Activated B cell treated with CpG ODN at 0.5 μM for 24 hours (primary cell): ENCODE results near the gene CCP110. TPM values are rescaled to one million over a fixed set of nuclear protein-coding genes. Genes with fewer than 3 reads are reported as not detected.

Experiments
- ATAC-seq: fragments of 200-7000 bp; cut with Tn5 transposase; one replicate; pipeline ENCODE4 v1.10.0; 2021; ENCODE audit warnings: low read depth, mild to moderate bottlenecking, moderate library complexity
- CTCF ChIA-PET: fragments of 350-600 bp; sonication (Branson Sonifier 250); formaldehyde crosslinking; loops from one replicate; lab custom pipeline; 2021; ENCODE audit warnings: antibody characterized with exemption; lab: Charles Lee
- POLR2A ChIA-PET: fragments of 350-600 bp; sonication (Branson Sonifier 250); formaldehyde crosslinking; loops from one replicate; lab custom pipeline; 2021; ENCODE audit warnings: antibody characterized with exemption; lab: Charles Lee
- DNase-seq: peaks from one replicate; pipeline ENCODE4 v3.0.0; 2022
- H3K27ac Mint-ChIP-seq: one replicate; pipeline ENCODE4 v1.8.0; 2020; ENCODE audit warnings: mixed read lengths
- H3K27me3 Mint-ChIP-seq: one replicate; pipeline ENCODE4 v1.8.0; 2021; ENCODE audit warnings: mixed read lengths
- H3K36me3 Mint-ChIP-seq: one replicate; pipeline ENCODE4 v1.8.0; 2021; ENCODE audit warnings: low read depth, mixed read lengths
- H3K4me1 Mint-ChIP-seq: one replicate; pipeline ENCODE4 v1.8.0; 2021; ENCODE audit warnings: mixed read lengths
- H3K4me3 Mint-ChIP-seq: one replicate; pipeline ENCODE4 v1.8.0; 2020; ENCODE audit warnings: mild to moderate bottlenecking, mixed read lengths
- H3K9me3 Mint-ChIP-seq: one replicate; pipeline ENCODE4 v1.8.0; 2020; ENCODE audit warnings: mixed read lengths
- CTCF ChIP-seq: fragments of 200-600 bp; IDR thresholded peaks from one replicate; pipeline ENCODE4 v1.8.0; 2022; ENCODE audit warnings: antibody characterized with exemption, mild to moderate bottlenecking
- intact Hi-C: fragments of 100-400 bp; cut with micrococcal nuclease; formaldehyde crosslinking; loops from one replicate; pipeline ENCODE4 v1.15.1; 2024
- total RNA-seq: library from RNA; stranded (reverse); gene quantifications from 2 replicates; pipeline ENCODE4 v1.2.3, GENCODE V29; 2022

CCP110 gene
- total RNA-seq, 1 donor from 2014 or later, result 12.7 TPM

DNA sequence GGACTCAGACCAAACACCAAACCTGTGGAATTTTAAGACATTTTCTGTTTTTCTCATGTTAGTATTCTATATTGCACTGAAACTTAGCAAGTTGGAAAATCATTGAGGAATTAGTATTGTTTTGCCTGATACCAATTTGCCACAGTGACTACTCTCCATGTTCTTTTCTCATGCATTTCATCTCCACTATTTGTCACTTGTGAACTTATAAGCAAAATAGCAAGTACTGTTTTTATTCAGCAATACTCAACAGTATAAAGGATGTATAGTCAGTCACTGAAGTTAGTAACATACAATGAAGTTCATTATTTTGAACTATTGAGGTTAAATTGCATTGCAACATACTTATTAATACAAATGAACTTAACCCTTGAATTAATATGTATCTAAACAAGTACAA lies 25.9 kb downstream of the CCP110 start:
- Mint-ChIP-seq H3K4me3 (no peak overlapping the region), H3K9me3 (no peaks in the 10 kb centered on the region), H3K36me3 (peaks cover 17% of the 10 kb centered on the region), H3K27me3 (no peaks in the 10 kb centered on the region), H3K4me1 (peaks cover 4% of the 10 kb centered on the region), H3K27ac (no peak overlapping the region)
- intact Hi-C loops, result no loop called here
- no peak for TF ChIP-seq CTCF
- DNase-seq (no peak), ATAC-seq (no peak)
- ChIA-PET CTCF (interaction anchor here (0.9 to 1.5 kb wide), 3 partner anchors 19 to 47 kb away, joined by 3 read pairs; partner anchors contain the start of gene CCP110), POLR2A (no interaction called here)

GRCh38 chr16:19555186-19555937 lies 31.6 kb downstream of the CCP110 start, which contains the start of gene VPS35L:
VPS35L (plus strand) TSS chr16:19555703; CDS start chr16:19555730, 27 bp downstream.
- ChIA-PET CTCF (interaction anchor here (0.6 to 7.1 kb wide), 9 partner anchors 9 to 754 kb away, joined by 3 to 47 read pairs (median 5); partner anchors contain the start of genes ARL6IP1, GPRC5B, IQCK and KNOP1), POLR2A (interaction anchor here (0.6 to 3.2 kb wide), 17 partner anchors 8 to 1186 kb away, joined by 3 to 52 read pairs (median 5); partner anchors contain the start of genes ARL6IP1, CCP110, COQ7 and GDE1)
- H3K4me3 Mint-ChIP-seq, result peak within 1 kb of the TSS; percentile 95
- DNase-seq (peak; percentile 95), ATAC-seq (peak; percentile 94)
- H3K27me3 Mint-ChIP-seq, result no peaks in the 10 kb centered on the region
- intact Hi-C loops, result loop anchor here (1.0 kb wide), 1 partner anchor 488 kb away; the partner anchor contains the start of gene COQ7
- peaks cover 5% of the 10 kb centered on the region for H3K36me3 Mint-ChIP-seq
- no peak for TF ChIP-seq CTCF
- H3K9me3 Mint-ChIP-seq, result no peaks in the 10 kb centered on the region
- peaks cover 26% of the 10 kb centered on the region for H3K4me1 Mint-ChIP-seq
- H3K27ac Mint-ChIP-seq, result peak within 1 kb of the TSS; percentile 91

DNA sequence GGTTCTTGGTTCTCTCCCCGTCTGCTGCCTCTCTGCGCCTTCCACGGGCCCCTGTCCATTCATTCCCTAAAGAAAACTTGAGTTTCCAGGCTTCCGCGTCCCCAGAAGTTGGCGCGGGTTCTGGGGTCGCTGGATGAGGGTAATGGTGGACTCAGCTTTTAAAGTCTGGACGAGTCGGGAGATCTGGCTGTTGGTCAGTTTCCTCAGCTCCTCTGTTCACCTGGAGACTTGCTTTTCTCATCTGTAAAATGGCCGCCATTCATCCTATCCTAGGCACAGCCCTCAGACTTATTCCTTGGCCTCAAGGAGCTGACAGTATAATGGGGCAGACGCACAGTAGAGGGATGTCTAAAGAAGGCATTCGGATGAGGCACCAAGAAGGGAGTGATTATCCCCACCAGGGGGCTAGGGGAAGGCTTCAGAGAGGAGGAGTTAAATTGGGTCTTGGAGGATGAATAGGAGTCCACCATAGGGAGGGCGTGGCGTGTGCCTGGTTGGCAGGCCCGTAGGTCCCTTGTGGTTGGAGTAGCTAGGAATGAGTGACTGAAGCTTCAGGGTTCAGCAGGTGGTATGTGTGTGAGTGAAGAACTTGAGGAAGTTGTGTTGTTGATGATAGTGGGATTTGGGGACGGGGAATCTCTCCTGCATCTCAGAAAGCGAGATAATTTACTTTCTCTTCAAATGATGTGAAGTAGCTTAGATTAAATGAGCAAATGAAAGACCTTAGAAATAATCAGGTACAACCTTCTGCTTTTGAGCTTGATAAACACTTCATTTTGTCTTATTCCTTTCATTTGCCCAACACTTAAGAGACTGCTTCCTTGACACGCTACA lies 32.4 kb downstream of the CCP110 start:
- H3K27ac Mint-ChIP-seq, result peak overlapping the region; percentile 91
- intact Hi-C loops, result loop anchor here (1.0 to 2.0 kb wide), 2 partner anchors 163 to 489 kb away; partner anchors contain the start of genes COQ7, IQCK and KNOP1
- no peak for TF ChIP-seq CTCF
- no peak for ATAC-seq
- H3K4me3 Mint-ChIP-seq, result peak overlapping the region; percentile 95
- ChIA-PET POLR2A (interaction anchor here (0.6 to 3.2 kb wide), 13 partner anchors 8 to 1185 kb away, joined by 3 to 52 read pairs (median 7); partner anchors contain the start of genes ARL6IP1, CCP110, COQ7 and GDE1), CTCF (interaction anchor here (0.6 to 7.1 kb wide), 9 partner anchors 8 to 831 kb away, joined by 3 to 47 read pairs (median 5); partner anchors contain the start of genes GPRC5B, IQCK and KNOP1)
- peaks cover 26% of the 10 kb centered on the region for H3K4me1 Mint-ChIP-seq
- H3K9me3 Mint-ChIP-seq, result no peaks in the 10 kb centered on the region
- H3K36me3 Mint-ChIP-seq, result peaks cover 5% of the 10 kb centered on the region
- H3K27me3 Mint-ChIP-seq, result no peaks in the 10 kb centered on the region
- peak; percentile 19 for DNase-seq

DNA sequence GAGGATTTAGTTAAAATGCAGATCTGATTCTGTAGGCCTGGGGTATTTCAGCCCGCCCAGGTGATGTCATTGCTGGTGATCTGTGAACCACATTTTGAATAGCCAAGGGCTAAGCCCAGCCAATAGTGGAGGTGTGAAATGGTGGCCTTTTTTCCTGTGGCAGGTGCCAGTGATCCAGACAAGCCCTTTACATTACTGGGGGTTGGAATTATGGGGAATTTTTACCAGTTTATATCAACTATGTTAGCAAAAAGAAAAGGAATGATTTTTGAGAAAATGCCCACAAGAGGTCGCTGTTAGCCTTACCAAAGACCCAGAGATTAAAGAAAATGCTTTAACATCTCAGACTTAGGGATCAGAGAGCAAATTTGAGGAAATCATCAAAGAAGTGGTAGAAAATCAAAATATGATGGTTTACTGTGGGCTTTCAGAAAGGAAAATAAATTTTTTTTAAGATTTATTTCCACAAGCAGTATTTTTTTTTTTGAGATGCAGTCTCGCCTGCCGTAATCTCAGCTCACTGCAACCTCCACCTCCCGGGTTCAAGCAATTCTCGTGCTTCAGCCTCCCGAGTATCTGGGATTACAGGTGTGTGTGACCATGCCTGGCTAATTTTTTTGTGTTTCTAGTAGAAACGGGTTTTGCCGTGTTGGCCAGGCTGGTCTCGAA lies 35.6 kb downstream of the CCP110 start:
- H3K27me3 Mint-ChIP-seq, result no peaks in the 10 kb centered on the region
- H3K27ac Mint-ChIP-seq, result no peak overlapping the region
- H3K9me3 Mint-ChIP-seq, result peaks cover 4% of the 10 kb centered on the region
- TF ChIP-seq CTCF, result peak; percentile 44
- DNase-seq, result no peak
- ChIA-PET CTCF (interaction anchor here (0.9 to 7.1 kb wide), 4 partner anchors 14 to 327 kb away, joined by 3 to 47 read pairs (median 4); partner anchors contain the start of gene GPRC5B), POLR2A (no interaction called here)
- intact Hi-C loops, result loop anchor here (1.0 to 2.0 kb wide), 2 partner anchors 37 to 327 kb away; partner anchors contain the start of genes CCP110 and GDE1
- H3K36me3 Mint-ChIP-seq, result peaks cover 3% of the 10 kb centered on the region
- ATAC-seq, result no peak
- peaks cover 24% of the 10 kb centered on the region for H3K4me1 Mint-ChIP-seq
- no peak overlapping the region for H3K4me3 Mint-ChIP-seq
